Measurements from ENCODE around the gene RALGPS1. TPM values are rescaled to one million over a fixed set of nuclear protein-coding genes. Genes with fewer than 3 reads are reported as not detected.

The RALGPS1 gene
- polyA plus RNA-seq, 1 experiment = 1.7 TPM

DNA sequence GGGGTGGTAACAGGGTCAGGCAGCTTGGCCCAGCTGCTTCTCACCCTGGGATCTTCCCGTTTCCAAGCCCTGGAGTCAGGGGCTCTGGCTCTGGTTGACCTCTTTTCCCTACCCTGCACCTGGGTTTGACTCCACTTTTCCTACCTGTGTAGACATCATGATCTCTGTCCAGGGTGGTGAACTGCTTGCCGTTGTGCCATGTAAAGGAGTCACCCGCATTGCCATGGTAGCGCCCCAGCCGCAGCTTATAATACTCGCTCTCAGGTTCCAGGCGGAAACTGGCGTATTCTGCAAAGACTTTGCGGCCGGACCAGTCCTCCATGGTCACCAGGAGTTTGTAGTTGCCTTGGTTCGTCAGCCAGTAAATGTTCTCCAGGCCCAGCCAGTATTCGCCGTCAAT lies 176.9 kb downstream of the RALGPS1 start:
- CTCF ChIA-PET = interaction anchor here (1.0 kb wide), 1 partner anchor 108 kb away, joined by 5 read pairs; no protein-coding TSS in a partner anchor
- Histone ChIP-seq H3K4me3 (ENCODE audit: low read depth, low read length) (no peak overlapping the region), H3K36me3 (ENCODE audit: control insufficient read depth, insufficient read depth, low read length) (peaks cover 6% of the 10 kb centered on the region), H3K27me3 (ENCODE audit: control insufficient read depth, insufficient read depth, low read length) (no peaks in the 10 kb centered on the region; the same call in 1 of the 2 replicates)
- POLR2A ChIA-PET = no interaction called here
- no peak for DNase-seq (ENCODE audit: low read depth)
- TF ChIP-seq CTCF (IDR thresholded peaks at IDR 0.05; ENCODE audit: insufficient read depth, low read depth, low read length) = no peak

- no peak for TF ChIP-seq CTCF (IDR thresholded peaks at IDR 0.05; ENCODE audit: insufficient read depth, low read depth, low read length)
- Histone ChIP-seq H3K27me3 (ENCODE audit: control insufficient read depth, insufficient read depth, low read length) (no peaks in the 10 kb centered on the region; the same call in 1 of the 2 replicates), H3K4me3 (ENCODE audit: low read depth, low read length) (no peak overlapping the region), H3K36me3 (ENCODE audit: control insufficient read depth, insufficient read depth, low read length) (peaks cover 6% of the 10 kb centered on the region)
- ChIA-PET CTCF (interaction anchor here (0.7 to 1.8 kb wide), 2 partner anchors 10 to 1026 kb away, joined by 3 read pairs; no protein-coding TSS in a partner anchor), POLR2A (no interaction called here)
- no peak for DNase-seq (ENCODE audit: low read depth)
Measured at GRCh38 chr9:127092041-127092608, 177.5 kb downstream of the RALGPS1 start.

GRCh38 chr9:127093319-127094020 lies 178.9 kb downstream of the RALGPS1 start:
- POLR2A ChIA-PET = no interaction called here
- CTCF ChIA-PET = interaction anchor here (0.8 to 1.8 kb wide), 2 partner anchors 10 to 11 kb away, joined by 3 read pairs; no protein-coding TSS in a partner anchor
- no peaks in the 10 kb centered on the region for H3K27me3 ChIP-seq (ENCODE audit: control insufficient read depth, insufficient read depth, low read length)
- H3K36me3 ChIP-seq (ENCODE audit: control insufficient read depth, insufficient read depth, low read length) = peaks cover 6% of the 10 kb centered on the region
- DNase-seq (ENCODE audit: low read depth) = no peak
- TF ChIP-seq CTCF (IDR thresholded peaks at IDR 0.05; ENCODE audit: insufficient read depth, low read depth, low read length) = no peak
- no peak overlapping the region for H3K4me3 ChIP-seq (ENCODE audit: low read depth, low read length)

DNA sequence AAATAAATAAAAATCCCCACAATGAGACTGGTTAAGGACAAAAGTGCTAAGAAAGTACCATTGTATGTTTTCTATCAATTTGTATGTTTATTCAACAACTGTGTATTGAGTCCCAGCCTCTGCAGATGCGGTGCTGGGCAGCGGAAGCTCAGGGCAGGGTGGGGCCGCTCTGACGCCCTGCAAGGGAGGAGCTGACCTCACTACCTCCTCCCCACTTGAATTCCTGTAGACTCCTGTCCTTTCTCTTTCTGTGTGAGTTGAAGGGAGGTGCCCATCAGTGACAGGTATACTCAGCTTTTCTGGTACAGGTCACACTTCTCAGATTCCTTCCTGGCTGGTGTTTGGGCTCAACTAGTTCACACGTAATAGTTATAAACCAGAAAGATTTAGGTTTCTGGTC lies 180.8 kb downstream of the RALGPS1 start:
- H3K4me3 ChIP-seq (ENCODE audit: low read depth, low read length) = no peak overlapping the region
- CTCF ChIA-PET = no interaction called here
- H3K36me3 ChIP-seq (ENCODE audit: control insufficient read depth, insufficient read depth, low read length) = peaks cover 4% of the 10 kb centered on the region
- POLR2A ChIA-PET = no interaction called here
- DNase-seq (ENCODE audit: low read depth) = no peak
- no peaks in the 10 kb centered on the region for H3K27me3 ChIP-seq (ENCODE audit: control insufficient read depth, insufficient read depth, low read length)
- TF ChIP-seq CTCF (IDR thresholded peaks at IDR 0.05; ENCODE audit: insufficient read depth, low read depth, low read length) = no peak

- Histone ChIP-seq H3K36me3 (ENCODE audit: control insufficient read depth, insufficient read depth, low read length) (peaks cover 6% of the 10 kb centered on the region), H3K4me3 (ENCODE audit: low read depth, low read length) (no peak overlapping the region)
Measured at GRCh38 chr9:127096208-127096607, 181.6 kb downstream of the RALGPS1 start.

More at GRCh38 chr9:127096208-127096607, 181.6 kb downstream of the RALGPS1 start:
- ChIA-PET POLR2A (no interaction called here), CTCF (no interaction called here)
- no peak for DNase-seq (ENCODE audit: low read depth)
- TF ChIP-seq CTCF (IDR thresholded peaks at IDR 0.05; ENCODE audit: insufficient read depth, low read depth, low read length) = no peak
- H3K27me3 ChIP-seq (ENCODE audit: control insufficient read depth, insufficient read depth, low read length) = no peaks in the 10 kb centered on the region

Data from BJ (cell line).